Activated T-cell treated with anti-CD3 and anti-CD28 coated beads, Interleukin-2, amount 50 U/mL, for 72 hours (primary cell): ENCODE data around the gene SCAF11. TPM values are rescaled to one million over a fixed set of nuclear protein-coding genes. Genes with fewer than 3 reads are reported as not detected.

Source experiments
- ATAC-seq, 2 donors: fragments of 150-1000 bp; cut with Tn5 transposase; replicated peaks in 1 of 2; 2 replicates each; pipeline ENCODE4 v1.10.0; 2021; ENCODE audit warnings: moderate library complexity in 2 of 2, mild to moderate bottlenecking in 1 of 2
- DNase-seq, 2 donors: peaks; one replicate each; pipeline ENCODE4 v3.0.0; 2021 to 2022; ENCODE audit warnings: mixed read lengths in 1 of 2
- H3K27ac Mint-ChIP-seq: one replicate; pipeline ENCODE4 v1.8.0; 2022; ENCODE audit warnings: mild to moderate bottlenecking, moderate library complexity, mixed read lengths
- H3K27me3 Mint-ChIP-seq: one replicate; pipeline ENCODE4 v1.8.0; 2022; ENCODE audit warnings: low read depth, mixed read lengths
- H3K36me3 Mint-ChIP-seq, 2 donors: one replicate each; pipeline ENCODE4 v1.8.0; 2022; ENCODE audit warnings: mixed read lengths in 2 of 2, mild to moderate bottlenecking in 1 of 2; ENCODE audit not compliant: insufficient read depth in 2 of 2
- H3K4me1 Mint-ChIP-seq: one replicate; pipeline ENCODE4 v1.8.0; 2022; ENCODE audit warnings: low read depth, mixed read lengths
- H3K4me3 Mint-ChIP-seq, 2 donors: one replicate each; pipeline ENCODE4 v1.8.0; 2022; ENCODE audit warnings: mild to moderate bottlenecking in 2 of 2, mixed read lengths in 2 of 2, moderate library complexity in 2 of 2
- H3K9me3 Mint-ChIP-seq, 2 donors: one replicate each; pipeline ENCODE4 v1.8.0; 2022; ENCODE audit warnings: mixed read lengths in 2 of 2
- total RNA-seq, 2 donors: library from RNA; stranded (reverse); gene quantifications; one replicate each; pipeline ENCODE4 v1.2.3, GENCODE V29; 2022

SCAF11 gene
- total RNA-seq, 2 donors from 2014 or later: 114 to 118 TPM

DNA sequence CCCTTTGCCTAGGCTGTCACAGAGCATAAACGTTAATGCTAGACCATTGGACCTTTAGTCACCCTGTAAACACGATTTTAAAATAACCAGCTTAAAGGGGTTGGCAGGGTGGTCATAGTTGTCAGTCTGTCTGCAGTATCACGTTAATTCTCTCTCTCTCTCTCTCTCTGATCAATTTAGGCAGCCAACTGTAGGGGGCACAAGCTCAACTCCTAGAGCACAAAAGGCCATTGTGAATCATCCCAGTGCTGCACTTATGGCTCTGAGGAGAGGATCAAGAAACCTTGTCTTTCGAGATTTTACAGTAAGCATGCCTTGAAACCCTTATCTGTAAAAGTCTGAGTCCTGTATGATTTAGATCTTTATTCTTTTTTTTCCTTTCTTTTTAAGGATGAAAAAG lies 97.1 kb downstream of the SCAF11 start:
- H3K9me3 Mint-ChIP-seq: peaks cover 0 to 1% of the 10 kb centered on the region in 2 donors
- H3K4me3 Mint-ChIP-seq: no peak overlapping the region
- H3K27ac Mint-ChIP-seq: peak overlapping the region; percentile 88
- peaks cover 12% of the 10 kb centered on the region for H3K4me1 Mint-ChIP-seq
- DNase-seq (no peak), ATAC-seq (no peak)
- H3K36me3 Mint-ChIP-seq: peaks cover 8 to 29% of the 10 kb centered on the region in 2 donors
- no peaks in the 10 kb centered on the region for H3K27me3 Mint-ChIP-seq

GRCh38 chr12:45890276-45890675 lies 100.1 kb downstream of the SCAF11 start:
- DNase-seq (no peak), ATAC-seq (no peak)
- Mint-ChIP-seq H3K9me3 (peaks cover 0 to 2% of the 10 kb centered on the region in 2 donors), H3K27ac (no peak overlapping the region), H3K36me3 (peaks cover 14 to 24% of the 10 kb centered on the region in 2 donors), H3K4me1 (peaks cover 12% of the 10 kb centered on the region), H3K27me3 (no peaks in the 10 kb centered on the region), H3K4me3 (no peak overlapping the region)

DNA sequence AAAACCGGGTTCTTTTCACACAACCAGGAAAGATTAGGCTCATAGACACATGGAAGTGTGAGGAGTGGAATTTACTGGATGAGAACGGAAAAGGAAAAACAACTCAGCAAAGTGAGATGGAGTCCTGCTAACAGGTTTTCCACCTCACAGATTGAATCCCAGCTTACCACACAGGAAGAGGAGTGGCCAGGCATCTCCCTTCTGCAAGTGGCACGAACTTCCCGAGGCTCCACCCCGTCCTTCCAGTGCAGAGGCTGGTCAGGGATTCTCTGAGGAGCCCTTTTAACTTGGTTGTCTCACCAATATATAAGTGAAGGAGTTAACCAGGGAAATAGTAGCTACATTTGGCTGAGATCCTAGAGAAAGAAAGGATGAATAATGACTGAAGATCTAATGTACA lies 102.8 kb downstream of the SCAF11 start:
- Mint-ChIP-seq H3K9me3 (peaks cover 0 to 6% of the 10 kb centered on the region in 2 donors), H3K27ac (peak overlapping the region; percentile 33), H3K4me3 (no peak overlapping the region), H3K4me1 (peaks cover 12% of the 10 kb centered on the region), H3K27me3 (no peaks in the 10 kb centered on the region), H3K36me3 (peaks cover 15 to 22% of the 10 kb centered on the region in 2 donors)
- no peak for DNase-seq
- ATAC-seq: no peak

DNA sequence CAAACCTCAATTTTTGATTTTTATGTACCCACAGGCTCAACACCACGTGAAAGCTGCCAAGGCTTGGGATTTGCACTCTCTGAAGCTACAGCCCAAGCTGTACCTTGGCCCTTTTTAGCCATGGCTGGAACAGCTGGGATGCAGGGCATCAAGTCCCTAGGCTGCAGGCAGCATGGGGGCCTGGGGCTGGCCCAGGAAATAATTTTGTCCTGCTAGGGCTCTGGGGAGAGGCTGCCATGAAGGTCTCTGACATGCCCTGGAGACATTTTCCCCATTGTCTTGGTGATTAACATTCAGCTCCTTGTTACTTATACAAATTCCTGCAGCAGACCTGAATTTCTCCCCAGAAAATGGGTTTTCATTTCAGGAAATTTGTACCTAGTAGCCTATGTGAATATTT lies 103.7 kb downstream of the SCAF11 start:
- Mint-ChIP-seq H3K27me3 (no peaks in the 10 kb centered on the region), H3K36me3 (peaks cover 15 to 27% of the 10 kb centered on the region in 2 donors), H3K4me3 (no peak overlapping the region), H3K27ac (no peak overlapping the region), H3K9me3 (peaks cover 0 to 6% of the 10 kb centered on the region in 2 donors), H3K4me1 (peaks cover 7% of the 10 kb centered on the region)
- no peak for ATAC-seq
- no peak for DNase-seq

DNA sequence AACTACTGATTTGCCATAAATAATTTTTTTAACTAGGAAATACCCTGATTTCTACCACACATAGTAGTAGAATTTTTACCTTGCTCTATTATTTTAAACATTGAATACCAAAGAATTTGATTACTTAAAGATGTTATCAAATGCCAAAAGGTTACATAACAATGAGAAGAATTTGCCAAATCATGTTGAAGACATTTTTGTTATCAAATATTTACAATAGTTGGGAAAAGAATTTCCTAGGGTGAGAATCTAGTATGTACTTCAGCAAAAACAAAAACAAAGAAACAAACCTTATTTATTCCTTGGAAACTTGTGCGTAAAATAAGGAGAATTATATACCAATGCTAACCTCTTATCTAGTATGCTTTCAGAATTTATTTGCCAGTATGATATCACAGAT lies 107.2 kb downstream of the SCAF11 start:
- Mint-ChIP-seq H3K36me3 (peaks cover 19 to 30% of the 10 kb centered on the region in 2 donors), H3K27ac (no peak overlapping the region), H3K4me1 (peaks cover 13% of the 10 kb centered on the region), H3K4me3 (no peak overlapping the region), H3K27me3 (no peaks in the 10 kb centered on the region), H3K9me3 (peaks cover 0 to 6% of the 10 kb centered on the region in 2 donors)
- DNase-seq (no peak), ATAC-seq (no peak)

GRCh38 chr12:45880533-45880932 lies 109.8 kb downstream of the SCAF11 start:
- H3K36me3 Mint-ChIP-seq: peaks cover 16 to 24% of the 10 kb centered on the region in 2 donors
- ATAC-seq: no peak
- DNase-seq: no peak
- H3K27me3 Mint-ChIP-seq: no peaks in the 10 kb centered on the region
- no peak overlapping the region for H3K4me3 Mint-ChIP-seq
- H3K4me1 Mint-ChIP-seq: peaks cover 25% of the 10 kb centered on the region
- H3K27ac Mint-ChIP-seq: no peak overlapping the region
- H3K9me3 Mint-ChIP-seq: peaks cover 0 to 4% of the 10 kb centered on the region in 2 donors

GRCh38 chr12:45879363-45879895 lies 110.9 kb downstream of the SCAF11 start:
- H3K27ac Mint-ChIP-seq: peak overlapping the region; percentile 67
- peak overlapping the region in 1 of 2 donors; percentile 74 for H3K4me3 Mint-ChIP-seq
- H3K4me1 Mint-ChIP-seq: peaks cover 25% of the 10 kb centered on the region
- H3K27me3 Mint-ChIP-seq: no peaks in the 10 kb centered on the region
- DNase-seq (no peak), ATAC-seq (no peak)
- H3K9me3 Mint-ChIP-seq: peaks cover 0 to 2% of the 10 kb centered on the region in 2 donors
- H3K36me3 Mint-ChIP-seq: peaks cover 12 to 22% of the 10 kb centered on the region in 2 donors

DNA sequence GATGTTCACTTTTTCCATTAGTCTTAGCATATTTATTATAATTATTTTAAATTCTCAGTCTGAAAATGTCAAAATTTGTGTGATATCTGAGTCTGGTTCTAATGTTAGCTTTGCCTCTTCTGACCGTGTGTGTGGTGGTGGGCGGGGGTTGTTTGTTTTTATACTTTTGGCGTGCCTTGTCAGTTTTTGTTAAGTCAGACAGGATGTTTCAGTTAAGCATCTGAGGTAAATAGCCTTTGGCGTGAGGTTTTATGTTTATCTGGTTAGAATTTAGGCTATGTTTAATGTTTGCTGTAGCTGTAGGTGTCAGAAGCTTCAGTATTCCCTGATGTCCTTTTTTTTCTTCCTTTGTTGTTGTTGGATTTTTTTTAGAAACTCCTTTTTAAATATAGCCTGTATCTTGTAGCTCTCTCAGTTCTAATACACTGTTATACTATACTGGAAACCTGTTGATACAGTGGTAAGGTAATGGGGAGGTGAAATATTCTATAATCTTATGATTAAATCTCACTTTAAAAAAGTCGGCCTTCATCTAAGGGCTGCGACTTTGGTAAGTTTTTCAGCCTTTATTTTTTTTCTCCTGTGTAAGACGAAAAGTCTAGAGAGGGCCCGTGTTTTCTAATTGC lies 111.6 kb downstream of the SCAF11 start:
- H3K4me3 Mint-ChIP-seq: peak overlapping the region in 1 of 2 donors; percentile 74
- peak in 1 of 2 donors; percentile 70 for ATAC-seq
- peaks cover 0 to 2% of the 10 kb centered on the region in 2 donors for H3K9me3 Mint-ChIP-seq
- peaks cover 25% of the 10 kb centered on the region for H3K4me1 Mint-ChIP-seq
- peaks cover 11 to 21% of the 10 kb centered on the region in 2 donors for H3K36me3 Mint-ChIP-seq
- DNase-seq: peak in 1 of 2 donors; percentile 18
- H3K27me3 Mint-ChIP-seq: no peaks in the 10 kb centered on the region
- H3K27ac Mint-ChIP-seq: peak overlapping the region; percentile 67

GRCh38 chr12:45877069-45877468 lies 113.3 kb downstream of the SCAF11 start:
- H3K27me3 Mint-ChIP-seq: no peaks in the 10 kb centered on the region
- H3K36me3 Mint-ChIP-seq: peaks cover 18 to 23% of the 10 kb centered on the region in 2 donors
- DNase-seq: no peak
- H3K4me3 Mint-ChIP-seq: no peak overlapping the region
- ATAC-seq: no peak
- no peaks in the 10 kb centered on the region for H3K9me3 Mint-ChIP-seq
- no peak overlapping the region for H3K27ac Mint-ChIP-seq
- H3K4me1 Mint-ChIP-seq: peaks cover 25% of the 10 kb centered on the region

- Mint-ChIP-seq H3K36me3 (peaks cover 12 to 25% of the 10 kb centered on the region in 2 donors), H3K4me1 (peaks cover 7% of the 10 kb centered on the region), H3K27me3 (no peaks in the 10 kb centered on the region), H3K4me3 (no peak overlapping the region), H3K27ac (peak overlapping the region; percentile 82), H3K9me3 (no peaks in the 10 kb centered on the region)
- no peak for ATAC-seq
- DNase-seq: no peak
These were observed 117.9 kb downstream of the SCAF11 start for GRCh38 chr12:45872446-45872845.
